Measurements from ENCODE around the gene CFAP77. TPM values are rescaled to one million over a fixed set of nuclear protein-coding genes. Genes with fewer than 3 reads are reported as not detected.
"Not testable (repeated sequence)": the region's sequence is repeated elsewhere in the genome, so short reads cannot be mapped to it uniquely, and the experiment has no call there.

The CFAP77 gene
- total RNA-seq, 2 donors from 2014 or later: 3.3 to 8.6 TPM

GRCh38 chr9:132369421-132369820, 40.6 kb upstream of the CFAP77 start:
- no peaks in the 10 kb centered on the region for H3K27me3 ChIP-seq
- no peak for DNase-seq (ENCODE audit: low spot score)
- H3K4me3 ChIP-seq: no peak overlapping the region
- H3K27ac ChIP-seq: no peak overlapping the region
- TF ChIP-seq CTCF (IDR thresholded peaks at IDR 0.05): no peak
- peaks cover 0 to 6% of the 10 kb centered on the region in 2 donors for H3K4me1 ChIP-seq
- no peaks in the 10 kb centered on the region for H3K36me3 ChIP-seq
- H3K9me3 ChIP-seq: no peaks in the 10 kb centered on the region

- no peak overlapping the region for H3K27ac ChIP-seq
- no peak for TF ChIP-seq CTCF (IDR thresholded peaks at IDR 0.05)
Observed at GRCh38 chr9:132370592-132370991, 39.4 kb upstream of the CFAP77 start.

DNA sequence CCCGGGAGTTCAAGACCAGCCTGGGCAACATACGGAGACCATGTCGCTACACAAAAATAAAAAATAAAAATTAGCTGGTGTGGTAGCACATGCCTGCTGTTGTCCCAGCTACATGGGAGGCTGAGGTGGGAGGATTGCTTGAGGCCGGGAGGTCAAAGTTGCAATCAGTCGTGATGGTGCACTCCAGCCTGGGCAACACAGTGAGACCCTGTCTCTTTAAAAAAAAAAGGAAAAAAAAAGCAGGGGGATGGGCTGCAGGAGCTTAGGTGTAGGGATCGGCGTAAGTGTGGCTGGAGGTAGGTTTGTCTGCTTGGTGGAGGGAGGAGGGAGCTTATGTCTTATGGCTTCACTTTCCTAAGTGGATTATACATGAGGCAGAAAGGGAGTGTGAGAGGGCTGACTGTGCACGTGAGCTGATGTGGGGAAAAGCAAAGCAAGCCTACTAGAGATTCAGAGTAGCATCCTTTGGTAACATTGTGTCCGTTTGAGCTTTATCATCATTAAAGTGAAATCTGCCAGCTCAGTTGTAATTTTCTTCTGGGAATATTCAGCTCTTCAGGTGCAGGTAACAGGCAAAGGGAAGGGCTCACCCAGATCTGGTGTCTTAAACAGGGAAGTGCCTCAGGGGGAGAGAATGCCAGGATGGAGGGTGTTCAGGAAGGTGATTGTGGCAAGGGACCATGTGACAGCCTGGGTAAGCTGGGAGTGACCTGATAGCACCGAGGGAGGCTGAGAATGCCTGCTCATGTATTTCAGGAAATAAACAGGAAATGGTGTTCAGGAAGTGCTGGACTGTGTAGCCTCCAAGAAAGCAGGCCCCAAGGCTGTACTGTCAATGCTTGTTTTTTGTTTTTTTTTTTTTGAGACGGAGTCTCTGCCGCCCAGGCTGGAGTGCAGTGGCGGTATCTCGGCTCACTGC, 37.6 kb upstream of the CFAP77 start:
- no peak for TF ChIP-seq CTCF (IDR thresholded peaks at IDR 0.05)
- Histone ChIP-seq H3K27me3 (no peaks in the 10 kb centered on the region), H3K4me1 (peaks cover 0 to 6% of the 10 kb centered on the region in 2 donors), H3K27ac (peak overlapping the region; percentile 57 to 66), H3K4me3 (no peak overlapping the region), H3K36me3 (peaks cover 22% of the 10 kb centered on the region), H3K9me3 (no peaks in the 10 kb centered on the region)
- DNase-seq (ENCODE audit: low spot score): peak; percentile 76

More at GRCh38 chr9:132370592-132370991, 39.4 kb upstream of the CFAP77 start:
- DNase-seq (ENCODE audit: low spot score): no peak
- Histone ChIP-seq H3K4me1 (peaks cover 0 to 6% of the 10 kb centered on the region in 2 donors), H3K36me3 (peaks cover 5% of the 10 kb centered on the region), H3K27me3 (no peaks in the 10 kb centered on the region), H3K4me3 (no peak overlapping the region), H3K9me3 (no peaks in the 10 kb centered on the region)

GRCh38 chr9:132377769-132378168, 32.2 kb upstream of the CFAP77 start:
- H3K4me1 ChIP-seq; H3K27ac ChIP-seq; H3K9me3 ChIP-seq; H3K4me3 ChIP-seq; H3K27me3 ChIP-seq; DNase-seq (ENCODE audit: low spot score): not testable (repeated sequence)
- peaks cover 44% of the 10 kb centered on the region for H3K36me3 ChIP-seq

GRCh38 chr9:132378416-132378815, 31.6 kb upstream of the CFAP77 start:
- H3K36me3 ChIP-seq: peaks cover 46% of the 10 kb centered on the region
- H3K27ac ChIP-seq; H3K27me3 ChIP-seq; H3K4me1 ChIP-seq; H3K4me3 ChIP-seq; H3K9me3 ChIP-seq; DNase-seq (ENCODE audit: low spot score): not testable (repeated sequence)

- peaks cover 59% of the 10 kb centered on the region for H3K36me3 ChIP-seq
- H3K9me3 ChIP-seq: no peaks in the 10 kb centered on the region
- TF ChIP-seq CTCF (IDR thresholded peaks at IDR 0.05): no peak
- no peaks in the 10 kb centered on the region for H3K4me1 ChIP-seq
- H3K27ac ChIP-seq: no peak overlapping the region
- no peak overlapping the region for H3K4me3 ChIP-seq
- no peak for DNase-seq (ENCODE audit: low spot score)
- H3K27me3 ChIP-seq: no peaks in the 10 kb centered on the region
Observed at GRCh38 chr9:132381966-132382541, 28.0 kb upstream of the CFAP77 start.
